A673 (cell line): Measurements from ENCODE around the gene IDH2.

ENCODE experiments used
- EZH2 ChIP-seq: fragments of 200-600 bp; sonication (generic); IDR thresholded peaks from 2 replicates; pipeline ENCODE4 v1.6.1; 2017; ENCODE audit warnings: borderline replicate concordance, low read depth, mild to moderate bottlenecking, mixed read lengths, antibody characterized with exemption, low read length; ENCODE audit not compliant: poor library complexity, severe bottlenecking
- TF ChIP-seq, protein P1 (sequence below): fragments of 300-800, 200-600 bp; sonication (generic); conservative IDR thresholded peaks from 2 replicates; pipeline ENCODE4 v1.5.1; 2017; ENCODE audit warnings: low read depth, mild to moderate bottlenecking, antibody characterized with exemption, low read length, moderate library complexity, mixed read lengths

- TF ChIP-seq, protein P1, sequence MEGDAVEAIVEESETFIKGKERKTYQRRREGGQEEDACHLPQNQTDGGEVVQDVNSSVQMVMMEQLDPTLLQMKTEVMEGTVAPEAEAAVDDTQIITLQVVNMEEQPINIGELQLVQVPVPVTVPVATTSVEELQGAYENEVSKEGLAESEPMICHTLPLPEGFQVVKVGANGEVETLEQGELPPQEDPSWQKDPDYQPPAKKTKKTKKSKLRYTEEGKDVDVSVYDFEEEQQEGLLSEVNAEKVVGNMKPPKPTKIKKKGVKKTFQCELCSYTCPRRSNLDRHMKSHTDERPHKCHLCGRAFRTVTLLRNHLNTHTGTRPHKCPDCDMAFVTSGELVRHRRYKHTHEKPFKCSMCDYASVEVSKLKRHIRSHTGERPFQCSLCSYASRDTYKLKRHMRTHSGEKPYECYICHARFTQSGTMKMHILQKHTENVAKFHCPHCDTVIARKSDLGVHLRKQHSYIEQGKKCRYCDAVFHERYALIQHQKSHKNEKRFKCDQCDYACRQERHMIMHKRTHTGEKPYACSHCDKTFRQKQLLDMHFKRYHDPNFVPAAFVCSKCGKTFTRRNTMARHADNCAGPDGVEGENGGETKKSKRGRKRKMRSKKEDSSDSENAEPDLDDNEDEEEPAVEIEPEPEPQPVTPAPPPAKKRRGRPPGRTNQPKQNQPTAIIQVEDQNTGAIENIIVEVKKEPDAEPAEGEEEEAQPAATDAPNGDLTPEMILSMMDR = no peak
- TF ChIP-seq EZH2 = no peak
Observed at GRCh38 chr15:90078965-90079364, 23.3 kb downstream of the IDH2 start.
